Prostate gland (tissue), 2 donors: ENCODE data around the gene TRIP13.
"Not testable (repeated sequence)": the region's sequence is repeated elsewhere in the genome, so short reads cannot be mapped to it uniquely, and the experiment has no call there.

ENCODE experiments used
- CTCF ChIP-seq, 4 experiments: fragments of 200-600 bp in 2 of 4; fragments of 450-650 bp in 2 of 4; sonication (generic) in 2 of 4; IDR thresholded peaks; 1 replicate in 3 of 4; 2 replicates in 1 of 4; pipeline ENCODE4 v1.5.1; 2016 to 2019; ENCODE audit warnings: antibody characterized with exemption in 4 of 4, mild to moderate bottlenecking in 2 of 4, moderate library complexity in 2 of 4
- POLR2A ChIP-seq: fragments of 450-650 bp; IDR thresholded peaks from one replicate; pipeline ENCODE4 v1.6.1; 2016; ENCODE audit warnings: antibody characterized with exemption, mild to moderate bottlenecking
- POLR2AphosphoS5 ChIP-seq: sonication (generic); formaldehyde crosslinking; IDR thresholded peaks from one replicate; pipeline ENCODE4 v1.6.1; 2017; ENCODE audit warnings: antibody characterized with exemption

GRCh38 chr5:915346-915745 lies 22.7 kb downstream of the TRIP13 start:
- not testable (repeated sequence) for TF ChIP-seq CTCF (IDR thresholded peaks at IDR 0.05); POLR2AphosphoS5; POLR2A
